ENCODE data around the gene TMEM121B. TPM values are rescaled to one million over a fixed set of nuclear protein-coding genes. Genes with fewer than 3 reads are reported as not detected.
A peak's percentile ranks its signal among the peaks of the same experiment; 100 is the strongest.

Gene TMEM121B
- total RNA-seq, 4 donors from 2014 or later: 0.17 to 0.29 (median 0.24) TPM

DNA sequence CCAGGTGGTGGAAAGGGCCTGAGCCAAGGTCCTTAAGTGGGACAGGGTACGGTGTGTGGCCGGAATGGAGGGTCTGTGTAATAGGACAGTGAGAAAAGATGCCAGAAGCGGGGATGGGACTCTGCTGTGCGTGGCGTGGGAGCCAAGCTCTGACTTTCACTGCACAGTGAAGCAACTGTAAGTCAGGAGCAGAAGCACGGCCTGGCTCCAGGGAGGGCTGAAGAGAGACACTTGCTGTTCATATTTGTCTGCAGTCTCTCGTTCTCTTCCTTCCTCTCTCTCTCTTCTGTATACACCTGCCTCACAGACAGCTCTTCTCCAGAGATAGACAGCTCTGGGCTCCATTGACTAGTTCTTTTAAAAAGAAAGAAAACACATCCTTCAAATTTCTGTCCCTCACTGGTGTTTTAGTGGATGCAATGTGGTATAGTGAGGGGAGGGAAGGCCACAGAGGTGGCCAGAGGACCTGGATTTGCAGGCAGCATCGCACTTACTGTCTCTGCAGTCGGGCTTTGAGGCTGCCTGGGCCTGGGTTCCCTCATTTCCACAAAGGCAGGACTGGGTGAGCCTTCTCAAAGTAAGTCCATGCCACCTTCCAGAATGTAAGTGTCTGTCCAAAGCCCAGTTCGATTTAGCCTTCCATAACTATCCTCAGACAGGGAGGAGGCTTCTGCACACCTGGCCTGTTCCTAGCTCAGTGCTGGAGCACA, 34.2 kb downstream of the TMEM121B start:
- no peak overlapping the region for H3K27ac ChIP-seq
- intact Hi-C loops (cut with DNase I; ENCODE audit: low total_unique reads) (no loop called here), in situ Hi-C loops (cut with MboI; ENCODE audit: low sequenced_read_pairs in 4 of 4) (no loop called here)
- no peaks in the 10 kb centered on the region for H3K9me3 ChIP-seq
- peaks cover 6 to 10% of the 10 kb centered on the region in 2 donors for H3K4me1 ChIP-seq
- H3K4me3 ChIP-seq: no peak overlapping the region
- DNase-seq: no peak
- TF ChIP-seq CTCF (IDR thresholded peaks at IDR 0.05 in 4 of 5, conservative IDR thresholded peaks at IDR 0.05 in 1 of 5): no peak
- no peak for TF ChIP-seq POLR2A (IDR thresholded peaks at IDR 0.05)
- no peaks in the 10 kb centered on the region for H3K36me3 ChIP-seq
- ATAC-seq: no peak
- peaks cover 10 to 23% (median 11%) of the 10 kb centered on the region in 3 donors for H3K27me3 ChIP-seq

GRCh38 chr22:17086296-17086695, 34.9 kb downstream of the TMEM121B start:
- peak overlapping the region in 1 of 4 donors; percentile 68 for H3K27ac ChIP-seq
- in situ Hi-C loops (cut with MboI; ENCODE audit: low sequenced_read_pairs in 4 of 4): no loop called here
- H3K4me1 ChIP-seq: peaks cover 6 to 10% of the 10 kb centered on the region in 2 donors
- H3K9me3 ChIP-seq: no peaks in the 10 kb centered on the region
- intact Hi-C loops (cut with DNase I; ENCODE audit: low total_unique reads): no loop called here
- H3K36me3 ChIP-seq: no peaks in the 10 kb centered on the region
- ATAC-seq: no peak
- no peak for DNase-seq
- TF ChIP-seq CTCF (IDR thresholded peaks at IDR 0.05 in 4 of 5, conservative IDR thresholded peaks at IDR 0.05 in 1 of 5) (no peak), POLR2A (IDR thresholded peaks at IDR 0.05) (no peak)
- H3K4me3 ChIP-seq: peak overlapping the region; percentile 72 to 90 (median 78)
- H3K27me3 ChIP-seq: peaks cover 10 to 23% (median 11%) of the 10 kb centered on the region in 3 donors

GRCh38 chr22:17085277-17086181, 35.6 kb downstream of the TMEM121B start:
- Histone ChIP-seq H3K4me3 (peak overlapping the region; percentile 72 to 90 (median 78)), H3K4me1 (peaks cover 6 to 10% of the 10 kb centered on the region in 2 donors), H3K27ac (peak overlapping the region; percentile 68 to 84 (median 82)), H3K9me3 (no peaks in the 10 kb centered on the region), H3K36me3 (no peaks in the 10 kb centered on the region), H3K27me3 (peaks cover 10 to 23% (median 11%) of the 10 kb centered on the region in 3 donors)
- ATAC-seq (peak; percentile 28 to 36), DNase-seq (no peak)
- intact Hi-C loops (cut with DNase I; ENCODE audit: low total_unique reads): no loop called here
- no peak for TF ChIP-seq POLR2A (IDR thresholded peaks at IDR 0.05)
- TF ChIP-seq CTCF (IDR thresholded peaks at IDR 0.05 in 4 of 5, conservative IDR thresholded peaks at IDR 0.05 in 1 of 5): no peak
- in situ Hi-C loops (cut with MboI; ENCODE audit: low sequenced_read_pairs in 4 of 4): no loop called here

GRCh38 chr22:17084554-17085276, 36.4 kb downstream of the TMEM121B start, which contains the start of gene IL17RA:
TSS of gene IL17RA (plus strand) at chr22:17085000. CDS start at chr22:17085092, 92 bp downstream.
- TF ChIP-seq POLR2A (IDR thresholded peaks at IDR 0.05) (peak; percentile 66 to 70), CTCF (IDR thresholded peaks at IDR 0.05 in 4 of 5, conservative IDR thresholded peaks at IDR 0.05 in 1 of 5) (no peak)
- Histone ChIP-seq H3K27me3 (peaks cover 10 to 23% (median 11%) of the 10 kb centered on the region in 3 donors), H3K36me3 (no peaks in the 10 kb centered on the region), H3K4me3 (peak within 1 kb of the TSS; percentile 72 to 90 (median 78)), H3K9me3 (no peaks in the 10 kb centered on the region), H3K4me1 (peaks cover 6 to 10% of the 10 kb centered on the region in 2 donors), H3K27ac (peak within 1 kb of the TSS; percentile 68 to 84 (median 82))
- intact Hi-C loops (cut with DNase I; ENCODE audit: low total_unique reads) (no loop called here), in situ Hi-C loops (cut with MboI; ENCODE audit: low sequenced_read_pairs in 4 of 4) (no loop called here)
- DNase-seq (peak; percentile 72 to 76), ATAC-seq (peak; percentile 87 to 89)
